DND-41 (cell line): ENCODE data around the gene PDZD8.

Experiments
- EZH2 ChIP-seq: IDR thresholded peaks from 3 replicates; pipeline ENCODE4 v1.6.1; 2012; ENCODE audit warnings: borderline replicate concordance, low read depth, mild to moderate bottlenecking, moderate library complexity, low read length, inconsistent platforms; ENCODE audit not compliant: severe bottlenecking
- TF ChIP-seq, protein P1 (sequence below): IDR thresholded peaks from 2 replicates; pipeline ENCODE4 v1.5.1; 2012; ENCODE audit warnings: borderline replicate concordance, low read length, moderate library complexity, mild to moderate bottlenecking; ENCODE audit not compliant: poor library complexity, severe bottlenecking; ENCODE audit errors: extremely low read depth

DNA sequence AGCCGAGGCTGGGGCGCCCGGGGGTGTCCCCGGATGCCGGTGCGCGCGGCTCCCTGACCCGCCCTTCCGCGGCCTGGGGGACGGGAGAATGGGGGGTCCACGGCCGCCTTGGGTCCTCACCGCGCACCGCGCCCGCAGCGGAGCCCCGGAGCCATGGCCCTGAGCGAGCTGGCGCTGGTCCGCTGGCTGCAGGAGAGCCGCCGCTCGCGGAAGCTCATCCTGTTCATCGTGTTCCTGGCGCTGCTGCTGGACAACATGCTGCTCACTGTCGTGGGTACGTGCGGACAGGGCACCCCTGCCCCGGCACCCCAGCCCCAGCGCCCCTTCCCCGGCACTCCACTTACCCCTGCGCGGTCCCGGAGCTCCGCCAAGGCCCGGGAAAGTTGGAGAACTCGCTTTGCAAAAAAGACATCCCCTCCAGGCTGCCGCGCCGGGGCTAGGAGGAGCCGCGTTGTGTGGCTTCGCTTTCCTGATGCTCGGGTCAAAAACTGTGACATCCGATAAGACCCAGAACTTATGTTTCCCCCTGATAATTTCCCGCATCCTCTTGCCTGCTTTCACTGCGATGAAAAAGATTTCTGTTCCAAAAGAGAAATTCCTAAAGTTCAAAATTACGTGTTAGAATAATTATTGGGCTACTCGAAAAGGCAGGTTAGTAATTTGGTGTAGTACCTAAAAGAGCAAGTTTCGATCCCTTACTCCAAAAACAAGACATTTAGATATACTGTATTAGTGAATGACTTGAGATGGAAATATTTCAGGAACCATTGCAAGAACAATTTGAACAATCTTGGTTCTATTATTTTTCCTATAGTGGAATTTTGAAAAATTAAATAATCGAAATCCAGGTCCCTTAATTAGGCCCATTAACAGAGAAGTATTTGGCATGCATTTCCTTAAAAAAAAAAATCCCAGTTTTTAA, 133.4 kb downstream of the PDZD8 start:
- TF ChIP-seq, protein P1, sequence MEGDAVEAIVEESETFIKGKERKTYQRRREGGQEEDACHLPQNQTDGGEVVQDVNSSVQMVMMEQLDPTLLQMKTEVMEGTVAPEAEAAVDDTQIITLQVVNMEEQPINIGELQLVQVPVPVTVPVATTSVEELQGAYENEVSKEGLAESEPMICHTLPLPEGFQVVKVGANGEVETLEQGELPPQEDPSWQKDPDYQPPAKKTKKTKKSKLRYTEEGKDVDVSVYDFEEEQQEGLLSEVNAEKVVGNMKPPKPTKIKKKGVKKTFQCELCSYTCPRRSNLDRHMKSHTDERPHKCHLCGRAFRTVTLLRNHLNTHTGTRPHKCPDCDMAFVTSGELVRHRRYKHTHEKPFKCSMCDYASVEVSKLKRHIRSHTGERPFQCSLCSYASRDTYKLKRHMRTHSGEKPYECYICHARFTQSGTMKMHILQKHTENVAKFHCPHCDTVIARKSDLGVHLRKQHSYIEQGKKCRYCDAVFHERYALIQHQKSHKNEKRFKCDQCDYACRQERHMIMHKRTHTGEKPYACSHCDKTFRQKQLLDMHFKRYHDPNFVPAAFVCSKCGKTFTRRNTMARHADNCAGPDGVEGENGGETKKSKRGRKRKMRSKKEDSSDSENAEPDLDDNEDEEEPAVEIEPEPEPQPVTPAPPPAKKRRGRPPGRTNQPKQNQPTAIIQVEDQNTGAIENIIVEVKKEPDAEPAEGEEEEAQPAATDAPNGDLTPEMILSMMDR, result no peak
- no peak for TF ChIP-seq EZH2
